NCI-H1694 treated with DMSO at 0.1 percent for 48 hours (cell line): ENCODE data around the gene WFDC1.
"Not testable (repeated sequence)": the region's sequence is repeated elsewhere in the genome, so short reads cannot be mapped to it uniquely, and the experiment has no call there.

Experiments used
- DNase-seq: peaks from one replicate; lab custom pipeline; 2025; lab: John Stamatoyannopoulos, UW

Gene WFDC1

GRCh38 chr16:84329016-84329415 is 34.3 kb downstream of the WFDC1 start:
- DNase-seq: no peak

GRCh38 chr16:84329843-84330684 is 35.4 kb downstream of the WFDC1 start:
- no peak for DNase-seq

- no peak for DNase-seq
These were observed 36.0 kb downstream of the WFDC1 start for GRCh38 chr16:84330685-84331050.

- no peak for DNase-seq
These were observed 37.5 kb downstream of the WFDC1 start for GRCh38 chr16:84331998-84332780.

GRCh38 chr16:84332975-84333684 is 38.5 kb downstream of the WFDC1 start:
- no peak for DNase-seq

- no peak for DNase-seq
These were observed 39.4 kb downstream of the WFDC1 start for GRCh38 chr16:84334058-84334457.

GRCh38 chr16:84334482-84334881 is 39.8 kb downstream of the WFDC1 start:
- DNase-seq: no peak

GRCh38 chr16:84337236-84337635 is 42.6 kb downstream of the WFDC1 start:
- not testable (repeated sequence) for DNase-seq

GRCh38 chr16:84339311-84339710 is 44.6 kb downstream of the WFDC1 start:
- DNase-seq: peak; percentile 90

- DNase-seq: no peak
These were observed 45.1 kb downstream of the WFDC1 start for GRCh38 chr16:84339766-84340165.

- peak; percentile 2 for DNase-seq
These were observed 45.8 kb downstream of the WFDC1 start for GRCh38 chr16:84340325-84341040.

- no peak for DNase-seq
These were observed 47.0 kb downstream of the WFDC1 start for GRCh38 chr16:84341528-84342295.

GRCh38 chr16:84343800-84344199 is 49.1 kb downstream of the WFDC1 start:
- not testable (repeated sequence) for DNase-seq

- DNase-seq: no peak
These were observed 50.1 kb downstream of the WFDC1 start for GRCh38 chr16:84344781-84345180.

GRCh38 chr16:84347161-84347560 is 52.5 kb downstream of the WFDC1 start:
- no peak for DNase-seq

- no peak for DNase-seq
These were observed 53.8 kb downstream of the WFDC1 start for GRCh38 chr16:84348386-84348888.

GRCh38 chr16:84349862-84350684 is 55.4 kb downstream of the WFDC1 start:
- DNase-seq: no peak

- no peak for DNase-seq
These were observed 56.2 kb downstream of the WFDC1 start for GRCh38 chr16:84350685-84351400.

- DNase-seq: no peak
These were observed 57.0 kb downstream of the WFDC1 start for GRCh38 chr16:84351630-84352029.
